ENCODE results near the gene TSPEAR.

DNA sequence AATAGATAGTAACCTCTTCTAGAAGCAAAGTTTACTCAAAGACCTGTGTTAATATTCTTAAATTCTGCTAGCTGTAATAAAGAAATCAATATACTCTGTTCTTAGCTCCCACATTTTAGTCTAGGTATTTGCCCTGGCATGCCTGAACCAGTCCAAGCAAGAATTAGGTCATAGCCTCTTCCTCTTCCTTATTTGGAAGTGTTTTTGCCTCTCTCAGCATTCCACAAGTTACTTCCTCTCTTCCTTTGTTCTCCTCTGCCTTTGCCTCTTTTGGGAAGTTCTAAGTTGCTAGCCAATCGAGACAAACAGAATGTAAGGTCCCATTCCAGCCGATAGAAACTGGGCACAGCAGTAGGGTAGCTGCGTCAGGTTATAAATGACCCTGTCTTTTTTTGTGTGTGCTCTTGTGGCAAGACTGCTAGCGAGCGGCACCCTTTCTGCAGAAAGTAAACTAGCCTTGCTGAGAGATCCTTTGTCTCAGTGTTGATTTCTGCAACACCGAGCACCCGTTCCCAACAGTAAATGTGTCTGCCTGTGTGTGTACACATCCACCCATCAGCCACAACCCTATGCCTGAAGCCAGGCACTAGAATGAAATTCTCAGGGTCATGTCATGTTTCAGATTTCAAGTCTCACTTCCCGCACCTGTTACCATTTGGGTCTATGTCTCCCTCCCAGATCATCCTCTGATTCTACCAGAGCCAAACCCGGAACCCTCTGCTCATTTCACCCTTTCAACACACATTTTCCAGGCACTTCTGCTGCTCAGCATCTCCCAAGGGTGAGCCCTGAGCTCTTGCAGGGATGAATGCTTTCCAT, 218.6 kb downstream of the TSPEAR start:
- TF ChIP-seq POLR2A (IDR thresholded peaks at IDR 0.05; ENCODE audit: low read depth, low read length) = no peak
- no peak for TF ChIP-seq SPI1 (IDR thresholded peaks at IDR 0.05; ENCODE audit: low read depth, low read length)
- TF ChIP-seq TAF1 (IDR thresholded peaks at IDR 0.05; ENCODE audit: low read depth, low read length) = no peak
- TF ChIP-seq POLR2AphosphoS5 (IDR thresholded peaks at IDR 0.05; ENCODE audit: low read depth, low read length) = no peak
- TF ChIP-seq POU2F2 (IDR thresholded peaks at IDR 0.05; ENCODE audit: low read depth, low read length) = no peak
- TF ChIP-seq PAX5 (IDR thresholded peaks at IDR 0.05; ENCODE audit: insufficient read depth, low read length, severe bottlenecking) = no peak
